HG03135 (cell line): Measurements from ENCODE around the gene ZDHHC7.

ENCODE experiments used
- ATAC-seq: cut with Tn5 transposase; IDR thresholded peaks from one replicate; pipeline ENCODE4 v1.9.1; 2021; ENCODE audit warnings: mild to moderate bottlenecking, moderate library complexity; ENCODE audit not compliant: unreplicated experiment

Gene ZDHHC7

DNA sequence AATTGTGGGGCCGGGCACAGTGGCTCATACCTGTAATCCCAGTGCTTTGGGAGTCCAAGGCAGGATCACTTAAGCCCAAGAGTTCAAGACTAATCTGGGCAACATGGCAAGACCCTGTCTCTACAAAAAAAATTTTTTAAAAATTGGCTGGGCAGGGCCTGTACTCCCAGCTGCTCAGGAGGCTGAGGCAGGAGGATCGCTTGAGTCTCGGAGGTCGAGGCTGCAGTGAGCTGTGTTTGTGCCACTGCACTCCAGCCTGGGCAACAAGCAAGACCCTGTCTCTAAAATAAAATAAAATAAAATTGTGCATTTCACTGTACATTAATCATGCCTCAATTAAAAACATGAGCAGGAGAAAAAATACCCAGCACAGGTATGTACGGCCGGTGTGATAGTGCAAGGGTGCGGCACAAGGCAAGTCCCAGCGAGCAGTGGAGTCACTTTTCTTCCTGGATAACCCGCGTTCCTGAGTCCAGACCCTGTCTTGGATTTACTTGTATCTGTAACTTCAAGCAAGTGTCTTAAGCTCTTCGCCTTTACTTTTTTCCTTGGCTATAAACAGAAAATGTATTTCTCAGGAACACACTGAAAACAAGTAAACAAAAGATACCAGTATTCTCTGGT is 11.4 kb downstream of the ZDHHC7 start:
- ATAC-seq = no peak

DNA sequence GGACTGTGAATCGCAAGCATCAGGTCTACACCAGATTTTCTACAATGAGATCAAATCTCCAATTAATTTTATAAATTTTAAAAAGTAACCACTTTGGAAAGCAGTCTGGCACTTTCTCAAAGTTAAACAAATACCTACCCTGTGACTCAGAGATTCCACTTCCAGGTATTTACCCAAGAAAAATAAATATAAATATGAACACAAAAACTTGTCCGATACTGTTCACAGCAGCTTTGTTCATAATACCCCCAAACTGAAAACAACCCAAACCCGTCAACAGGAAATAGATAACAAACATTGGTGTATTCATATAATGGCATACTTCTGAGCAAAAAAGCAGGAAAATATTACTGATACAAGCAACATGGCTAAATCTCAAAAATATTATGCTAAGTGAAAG is 12.1 kb downstream of the ZDHHC7 start:
- ATAC-seq = no peak

DNA sequence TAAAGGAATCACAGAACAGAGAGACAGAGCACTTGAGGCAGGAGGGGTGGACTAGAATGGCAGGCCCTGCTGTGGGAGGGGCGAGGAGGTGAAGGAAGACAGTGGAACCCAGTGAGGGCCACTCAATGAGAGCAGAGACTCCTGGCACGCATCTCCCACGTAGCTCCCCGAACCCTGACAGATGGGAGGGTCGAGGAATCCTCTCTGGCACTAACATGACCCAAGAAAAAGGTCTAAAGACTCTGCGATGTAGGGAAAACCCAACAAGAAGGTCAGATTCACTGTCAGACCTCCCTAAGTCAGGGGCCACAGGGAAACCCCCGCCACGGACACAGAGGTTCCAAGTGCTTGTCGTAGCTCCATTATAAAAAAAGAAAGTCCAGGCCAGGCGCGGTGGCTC is 15.0 kb downstream of the ZDHHC7 start:
- ATAC-seq = no peak

DNA sequence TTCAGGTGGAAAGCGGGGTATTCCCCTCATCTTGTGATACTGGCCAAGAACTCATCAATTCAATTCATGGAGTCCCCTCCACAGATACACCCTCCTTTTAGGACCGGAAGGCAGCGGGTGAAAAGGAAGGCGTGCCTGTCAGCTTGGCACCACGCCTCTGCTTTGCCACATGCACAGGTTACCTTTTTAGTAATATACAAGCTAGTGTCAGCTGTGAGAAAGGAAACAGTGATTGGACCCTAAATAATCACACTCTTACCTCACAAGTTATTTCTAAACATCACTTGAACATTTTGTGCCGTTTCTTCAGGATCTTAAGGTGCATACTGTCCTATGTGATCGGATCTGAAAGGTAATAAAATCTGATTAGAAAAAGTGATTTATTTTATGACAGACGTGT is 15.7 kb downstream of the ZDHHC7 start:
- no peak for ATAC-seq

DNA sequence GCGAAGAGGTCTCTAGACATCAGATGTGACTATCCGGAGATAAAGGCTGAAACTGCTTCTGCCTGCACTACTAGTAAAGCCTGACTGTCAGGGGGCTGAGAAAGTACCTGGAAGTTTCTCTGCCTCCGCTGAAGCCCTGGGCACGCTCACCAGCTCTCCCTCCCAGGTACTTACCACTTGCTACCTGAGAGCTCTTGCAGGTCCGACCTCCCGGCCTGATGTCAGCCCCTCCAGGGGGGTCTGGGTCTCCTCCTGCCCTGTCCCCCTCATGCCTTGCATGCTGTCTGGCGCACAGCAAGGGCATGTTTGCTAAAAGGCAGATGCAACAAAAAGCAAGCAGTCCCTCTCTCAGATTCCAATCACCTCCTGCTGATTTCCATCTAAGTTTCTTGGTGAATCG is 17.4 kb downstream of the ZDHHC7 start:
- no peak for ATAC-seq

DNA sequence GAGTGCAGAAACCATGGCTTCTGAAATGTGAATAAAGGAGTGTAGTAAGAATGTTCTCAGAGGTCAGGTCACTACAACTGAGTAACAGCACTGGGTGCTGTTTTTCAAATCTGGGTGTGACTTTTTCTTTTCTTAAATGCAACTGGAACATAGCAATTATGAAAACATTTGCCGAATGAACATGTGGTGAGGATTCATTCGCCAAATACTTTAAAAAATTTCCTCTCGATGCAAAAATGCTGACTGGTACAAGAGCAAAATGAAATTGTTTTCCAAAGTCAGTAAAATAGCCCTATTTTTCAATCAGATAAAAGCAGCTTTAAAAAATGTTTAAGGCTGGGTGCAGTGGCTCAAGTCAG is 18.6 kb downstream of the ZDHHC7 start:
- ATAC-seq = no peak

DNA sequence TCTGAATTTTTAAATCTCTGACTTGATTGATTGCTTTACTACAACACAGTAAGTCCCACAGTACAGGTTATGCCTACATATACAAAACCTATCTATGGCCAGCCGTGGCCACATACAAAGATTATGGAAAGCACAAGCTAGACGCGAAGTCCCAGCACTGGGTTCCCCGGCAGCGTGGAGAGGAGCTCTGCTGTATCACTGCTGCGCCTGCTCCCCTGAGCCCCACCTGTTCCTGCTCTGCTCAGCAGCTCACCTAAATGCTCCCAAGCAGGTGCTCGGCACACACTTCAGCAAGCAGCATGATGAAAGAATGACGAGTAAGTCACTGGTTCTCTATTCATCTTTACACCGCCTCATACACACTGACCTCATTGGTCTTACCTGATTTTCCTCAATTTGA is 20.6 kb downstream of the ZDHHC7 start:
- no peak for ATAC-seq

DNA sequence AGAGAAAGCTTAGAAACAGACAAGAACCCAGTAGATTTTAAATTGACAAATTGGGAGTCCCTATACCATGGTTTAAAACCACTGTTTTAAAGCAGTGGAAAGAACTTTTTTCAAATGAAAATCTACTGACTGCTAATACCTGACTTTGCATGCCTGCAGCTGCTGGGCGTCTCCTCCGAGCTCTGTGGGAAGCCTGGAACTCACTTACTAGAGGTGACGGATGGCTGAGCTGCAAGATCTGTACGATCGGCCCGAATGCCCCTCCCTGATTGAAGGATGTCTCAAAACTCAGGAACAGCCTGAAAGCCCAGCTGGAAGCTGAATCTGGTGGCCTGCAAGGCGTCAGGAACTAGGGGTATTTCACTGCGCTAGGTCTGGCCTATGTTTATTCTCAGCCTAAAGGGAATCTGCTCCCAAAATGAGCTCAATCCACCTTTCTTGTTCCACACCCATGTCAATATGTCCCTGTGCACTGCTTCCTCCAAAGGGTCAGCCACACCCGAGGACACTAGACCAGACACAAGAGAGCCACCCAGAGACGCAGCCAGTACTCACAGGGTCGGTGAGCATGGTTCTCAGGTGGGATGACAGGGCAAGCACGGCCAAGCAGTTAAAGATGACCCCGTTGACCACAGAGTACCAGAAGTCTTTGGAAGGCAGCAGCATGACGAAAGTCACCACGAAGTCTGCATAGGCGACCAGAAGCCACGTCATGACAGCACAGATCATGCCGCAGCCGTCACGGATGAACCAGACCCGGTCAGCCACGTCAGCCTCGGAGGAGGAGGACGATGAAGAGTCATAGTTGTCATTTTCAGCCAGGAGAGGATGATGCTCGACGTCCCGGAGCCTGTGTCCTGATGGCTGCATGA is 21.4 kb downstream of the ZDHHC7 start:
- no peak for ATAC-seq

DNA sequence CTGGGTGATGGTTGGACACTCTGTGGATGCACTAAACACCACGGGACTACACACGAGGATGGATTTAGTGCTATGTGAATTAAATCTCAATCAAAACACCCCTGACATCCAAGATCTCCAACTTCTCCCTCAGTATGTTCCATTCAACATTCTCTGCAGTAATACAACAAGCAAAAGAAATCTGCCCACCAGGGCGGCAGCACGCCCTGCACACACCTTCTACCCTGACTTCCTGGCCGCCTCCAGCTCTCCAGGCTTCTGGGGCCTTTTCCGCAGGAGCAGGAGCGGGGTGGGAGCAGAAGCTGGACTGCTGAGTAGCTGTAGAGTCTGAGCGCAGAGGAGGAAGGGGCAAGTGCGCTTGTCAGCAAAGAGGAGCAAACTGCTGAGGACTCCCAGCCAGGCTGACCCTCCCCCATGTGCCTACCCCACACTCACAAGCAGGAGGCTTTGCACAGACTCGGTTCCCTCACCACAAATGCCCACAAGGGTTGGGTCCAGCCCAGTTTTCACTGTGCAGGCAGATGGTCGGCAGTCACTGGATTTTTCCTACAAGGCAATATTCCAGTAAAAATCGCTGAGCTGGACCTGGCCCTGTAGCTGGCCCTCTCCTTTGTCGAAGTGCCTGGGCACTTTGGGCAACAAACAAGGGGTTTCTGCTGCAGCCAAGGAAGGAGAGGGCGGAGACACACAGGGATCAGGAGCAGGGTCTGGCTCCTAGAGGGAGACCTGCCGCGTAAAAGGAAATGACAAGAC is 22.8 kb downstream of the ZDHHC7 start:
- no peak for ATAC-seq

DNA sequence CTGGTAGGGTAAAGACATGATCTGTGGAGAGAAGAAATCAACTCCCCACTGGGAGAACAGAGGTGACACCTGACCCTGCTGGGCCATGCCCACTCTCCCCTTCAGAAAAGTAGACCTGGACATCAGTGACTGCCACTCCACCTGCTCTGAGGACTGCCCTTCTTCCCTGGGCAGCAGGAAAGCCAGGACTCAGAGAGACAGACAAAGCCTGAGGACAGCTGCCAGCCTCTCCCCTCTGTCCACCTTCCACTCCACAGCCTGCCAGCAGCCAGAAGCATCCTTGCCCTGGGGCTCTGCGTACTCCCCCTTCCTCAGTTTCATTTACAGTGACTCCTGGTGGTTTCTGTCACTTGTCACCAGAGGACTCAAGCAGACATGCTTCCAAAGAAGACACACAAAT is 24.5 kb downstream of the ZDHHC7 start:
- ATAC-seq = no peak

DNA sequence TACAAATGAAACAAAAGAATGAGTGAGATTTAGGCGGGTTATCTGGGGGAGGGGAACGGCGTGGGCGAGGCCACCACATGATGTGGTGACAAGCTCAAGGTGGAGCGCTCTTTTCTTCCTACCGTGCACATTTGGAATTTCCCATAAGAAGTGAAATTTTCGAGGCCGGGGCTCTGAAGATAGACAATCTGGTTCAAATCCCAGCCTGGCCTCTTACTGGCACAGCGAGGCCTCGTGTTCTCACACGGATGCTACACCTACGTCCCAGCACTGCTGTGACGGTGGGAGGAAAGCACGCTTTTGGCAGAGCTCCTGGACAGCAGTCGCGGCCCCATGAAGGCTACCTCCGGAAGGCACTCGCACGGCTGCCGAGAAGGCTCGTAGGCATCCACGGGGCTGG is 25.2 kb downstream of the ZDHHC7 start:
- no peak for ATAC-seq

DNA sequence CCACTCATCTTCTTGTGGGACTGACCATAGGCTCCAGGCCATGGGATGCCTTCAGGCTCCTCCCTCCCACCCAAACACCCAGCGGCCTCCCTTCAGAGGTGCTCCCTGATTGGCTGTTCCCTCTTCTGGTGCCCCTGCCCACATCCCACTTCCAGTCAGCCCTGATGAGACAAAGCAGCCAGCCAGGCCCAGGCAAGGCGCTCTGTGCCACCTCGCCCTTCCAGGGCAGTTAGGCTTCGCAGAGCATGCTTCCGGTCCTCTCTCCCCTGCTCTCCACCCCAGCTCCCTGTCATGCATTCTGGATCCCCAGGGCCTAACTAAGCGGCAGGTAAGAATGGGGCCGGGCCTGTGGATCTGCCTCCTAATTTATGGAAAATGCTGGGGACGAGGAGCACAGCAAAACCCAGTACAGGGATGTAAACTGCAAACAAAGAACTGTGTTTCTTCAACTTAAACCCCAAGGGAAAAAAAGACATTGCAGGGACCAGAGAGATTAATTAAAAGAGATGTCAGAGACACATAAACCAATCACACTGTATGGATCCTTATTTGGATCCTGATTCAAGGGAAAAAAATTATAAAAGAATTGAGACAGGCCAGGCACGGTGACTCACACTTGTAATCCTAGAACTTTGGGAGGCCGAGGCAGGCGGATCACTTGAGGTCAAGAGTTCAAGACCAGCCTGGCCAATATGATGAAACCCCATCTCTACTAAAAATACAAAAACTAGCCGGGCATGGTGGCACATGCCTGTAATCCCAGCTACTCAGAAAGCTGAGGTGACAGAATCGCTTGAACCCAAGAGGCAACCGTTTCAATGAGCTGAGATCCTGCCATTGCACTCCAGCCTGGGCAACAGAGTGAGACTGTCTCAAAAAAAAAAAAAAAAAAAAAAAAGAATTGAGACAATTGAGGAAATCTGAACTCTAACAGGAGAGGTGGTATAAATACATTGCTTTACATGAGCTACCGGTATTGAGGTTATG is 26.0 kb downstream of the ZDHHC7 start:
- ATAC-seq = no peak

DNA sequence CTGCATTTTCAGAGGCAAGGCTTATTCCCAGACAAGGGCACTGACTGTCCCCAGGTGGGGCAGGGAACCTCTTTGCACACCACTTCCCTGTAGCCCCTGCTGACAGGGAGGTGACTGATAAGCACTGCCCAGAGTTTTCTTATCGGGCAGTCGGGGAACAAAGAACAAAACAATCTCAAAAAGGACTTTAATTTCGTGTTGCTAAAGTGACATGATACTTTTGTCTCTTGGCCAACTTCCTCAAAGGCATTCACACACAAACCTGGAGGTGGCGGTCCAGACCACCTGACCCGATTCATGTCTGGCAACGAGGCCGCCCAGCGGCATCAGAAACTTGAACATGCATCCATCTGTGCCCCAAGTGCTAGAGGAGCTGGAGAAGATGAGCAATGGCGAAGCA is 28.9 kb downstream of the ZDHHC7 start:
- no peak for ATAC-seq

DNA sequence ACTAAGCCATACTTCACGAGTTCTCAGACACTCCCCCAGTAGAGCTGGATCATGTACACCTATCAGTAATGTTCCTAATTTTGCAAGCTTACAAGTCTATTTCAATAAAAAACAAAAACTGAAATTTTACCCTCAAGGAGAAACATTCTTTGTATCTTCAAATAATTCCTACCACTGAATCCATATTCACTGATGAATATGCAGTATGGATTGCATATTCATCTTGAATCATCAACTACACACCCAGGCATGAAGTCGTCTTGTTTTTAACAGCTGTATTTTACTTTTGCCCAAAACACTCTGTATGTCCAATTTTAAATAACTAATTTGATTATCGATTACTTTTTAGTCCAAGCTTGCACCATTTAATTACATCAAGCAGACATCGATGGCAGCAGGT is 31.8 kb downstream of the ZDHHC7 start:
- ATAC-seq = no peak

DNA sequence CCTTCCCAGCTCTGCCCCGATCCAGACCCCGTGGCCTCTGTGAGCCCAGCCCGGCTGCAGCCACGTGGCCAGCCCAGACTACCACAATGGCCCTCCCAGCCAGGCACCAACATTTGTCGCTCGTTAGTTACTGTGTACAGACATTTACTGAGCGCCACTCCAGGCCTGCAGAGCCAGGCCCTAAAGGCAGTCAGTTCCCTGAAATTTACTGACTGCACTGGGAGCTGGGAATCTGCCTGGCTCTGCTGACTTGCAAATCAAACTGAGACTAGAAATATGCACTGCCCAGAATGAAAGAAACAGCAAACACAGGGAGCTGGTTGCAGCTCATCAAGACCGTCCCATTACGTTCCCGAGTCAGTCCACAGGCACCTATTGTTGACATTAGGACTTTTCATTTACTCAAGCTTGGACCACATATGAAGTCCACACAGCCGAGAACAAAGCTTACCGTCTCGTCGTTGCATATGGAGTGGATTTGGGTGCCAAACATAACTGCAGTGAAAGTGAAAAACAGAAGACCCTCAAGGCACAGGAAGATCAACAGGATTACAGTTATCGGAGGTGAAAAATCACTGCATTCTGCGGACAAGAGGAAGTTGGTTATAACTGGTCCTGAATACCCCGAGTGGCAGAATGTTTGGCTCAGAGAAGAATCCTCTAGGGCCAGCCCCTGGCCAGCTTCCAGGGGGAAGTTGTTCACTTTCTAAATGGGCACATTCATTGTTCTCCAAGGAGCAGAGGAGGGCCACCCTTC is 34.5 kb downstream of the ZDHHC7 start:
- no peak for ATAC-seq

DNA sequence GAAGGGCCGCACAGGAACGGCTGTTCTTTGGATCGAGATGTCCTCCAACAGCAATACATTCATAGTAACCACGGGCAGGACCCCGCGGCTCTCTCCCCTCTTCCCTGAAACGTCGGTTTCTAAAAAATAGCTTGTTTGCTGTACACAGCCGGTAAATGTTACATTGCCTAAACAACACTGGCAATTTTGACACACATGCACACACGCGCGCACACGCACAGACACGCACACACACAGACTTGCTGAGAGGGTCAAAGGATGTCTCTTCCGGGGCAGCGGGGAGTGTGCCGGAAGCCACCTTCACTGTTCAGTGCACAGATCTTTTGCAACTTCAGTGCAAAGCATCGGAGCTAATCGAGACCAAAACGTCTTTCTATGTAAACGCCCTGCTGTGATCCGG is 35.8 kb downstream of the ZDHHC7 start:
- ATAC-seq = no peak

DNA sequence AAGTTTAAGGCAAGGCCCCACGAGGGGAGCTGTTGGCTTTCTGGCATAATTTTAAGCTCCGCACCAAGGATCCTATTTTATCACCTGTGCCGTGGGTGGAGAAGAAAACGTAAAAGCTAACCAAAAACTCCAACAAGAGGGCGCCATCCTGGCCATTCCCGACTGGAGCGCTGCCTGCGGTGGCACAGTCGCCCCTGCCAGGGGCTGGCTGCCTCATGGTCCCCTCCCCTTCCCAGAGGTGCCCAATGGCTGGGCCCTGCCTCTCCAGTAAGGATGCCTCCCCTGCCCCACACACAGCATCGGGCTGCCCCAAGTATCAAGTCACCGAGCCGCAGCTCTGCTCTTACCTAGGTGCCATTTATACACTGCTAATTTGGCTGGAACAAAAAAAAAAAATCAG is 36.3 kb downstream of the ZDHHC7 start:
- no peak for ATAC-seq

DNA sequence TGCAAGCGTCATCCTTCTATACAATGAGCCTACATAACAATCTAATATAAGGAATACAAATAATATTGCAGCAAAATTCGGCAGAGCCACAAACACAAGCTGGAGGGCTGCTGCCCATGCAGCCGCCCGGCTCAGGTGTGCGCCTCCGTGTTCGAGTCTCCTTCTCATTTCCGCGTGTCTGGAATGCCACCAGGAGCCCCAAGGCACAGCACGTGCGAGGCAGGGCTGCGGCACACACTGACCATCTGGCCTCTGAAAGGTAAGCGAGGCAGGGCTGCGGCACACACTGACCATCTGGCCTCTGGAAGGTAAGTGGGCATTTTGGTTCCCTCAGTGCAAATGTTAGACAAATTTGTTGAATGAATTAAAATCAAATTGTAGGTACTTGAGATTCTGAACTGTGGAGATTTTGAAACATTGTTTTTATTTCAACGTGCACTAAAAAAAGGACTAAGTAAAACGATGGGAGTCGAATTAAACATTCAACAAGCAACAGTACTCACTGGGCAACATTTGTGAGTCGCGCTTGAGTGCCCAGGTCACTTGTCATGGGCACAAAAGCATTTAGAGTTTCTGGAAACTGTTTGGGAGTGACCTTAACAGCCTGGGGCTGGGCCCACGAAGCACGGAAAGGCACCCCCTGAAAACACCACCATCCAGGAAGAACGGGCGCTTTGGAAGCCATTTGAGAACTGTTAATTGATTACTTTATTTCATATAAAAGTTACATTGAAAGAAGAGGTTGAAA is 37.4 kb downstream of the ZDHHC7 start:
- ATAC-seq = no peak

DNA sequence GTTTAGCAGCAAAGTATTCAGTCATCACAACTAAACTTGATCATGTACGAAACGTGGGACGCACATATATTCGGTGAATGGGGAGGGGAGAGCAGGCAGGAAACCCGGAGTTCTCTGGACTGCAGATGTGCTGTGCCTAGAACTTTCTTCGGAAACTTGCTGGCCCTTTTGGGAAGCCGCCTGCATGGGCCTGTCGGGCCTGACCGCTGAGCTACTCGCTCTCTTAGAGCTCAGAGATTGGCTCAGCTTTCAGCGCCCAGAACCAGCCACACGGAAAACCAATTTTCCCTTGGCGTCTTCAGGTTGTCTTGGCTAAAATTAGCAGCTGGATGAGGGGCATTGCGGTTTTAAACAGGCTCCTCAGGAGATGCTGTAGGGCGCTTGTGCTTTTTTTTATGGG is 38.1 kb downstream of the ZDHHC7 start:
- ATAC-seq = no peak
